PC-9 (cell line): Measurements from ENCODE around the gene CYSRT1.

Source experiments
- CTCF ChIP-seq: fragments of 200-600 bp; sonication (generic); conservative IDR thresholded peaks from 2 replicates; pipeline ENCODE4 v1.6.1; 2017; ENCODE audit warnings: mixed run types, antibody characterized with exemption, mild to moderate bottlenecking, moderate library complexity
- EZH2 ChIP-seq: fragments of 200-600 bp; sonication (generic); IDR thresholded peaks from 2 replicates; pipeline ENCODE4 v1.8.0; 2017; ENCODE audit warnings: antibody characterized with exemption, low read depth

- TF ChIP-seq CTCF (no peak), EZH2 (no peak)
These were observed 30.6 kb upstream of the CYSRT1 start for GRCh38 chr9:137194388-137194787.
